ENCODE measurements around the gene C1S.

Gene C1S

DNA sequence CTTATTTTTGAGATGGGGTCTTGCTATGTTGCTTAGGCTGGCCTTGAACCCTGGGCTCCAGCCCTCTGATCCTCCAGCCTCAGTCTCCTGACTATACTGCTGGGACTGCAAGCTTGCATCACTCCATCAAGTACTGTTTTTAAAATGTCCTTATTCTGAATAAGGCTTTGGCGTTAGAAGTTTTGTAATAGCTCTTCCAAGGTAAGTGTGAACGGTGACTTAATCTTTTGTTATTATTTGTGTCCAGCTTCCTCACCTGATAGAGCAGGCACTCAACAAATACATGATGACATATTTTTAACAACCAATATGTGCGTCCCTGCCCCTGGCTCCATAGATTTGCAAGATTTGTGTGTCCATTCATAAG lies 47.1 kb downstream of the C1S start:
- peaks cover 20% of the 10 kb centered on the region for H3K79me1 ChIP-seq (replicated peaks; ENCODE audit: low read length, poor library complexity, severe bottlenecking)
- 88% methylated on average over 3 of the region's 3 CpGs for WGBS
- peak overlapping the region; percentile 79 for H3K4me2 ChIP-seq (ENCODE audit: low read length, poor library complexity, severe bottlenecking)
- peak overlapping the region; percentile 66 to 87 for H3K4me3 ChIP-seq (ENCODE audit: insufficient read depth in 1 of 2, low read depth in 1 of 2, low read length in 2 of 2)
- no peaks in the 10 kb centered on the region for H3K27me3 ChIP-seq (ENCODE audit: control insufficient read depth in 1 of 2, insufficient read depth in 1 of 2, low read length in 2 of 2)
- H2BK12ac ChIP-seq (ENCODE audit: low read length in 2 of 2), result peak overlapping the region in 1 of 2 experiments; percentile 70
- H3K27ac ChIP-seq (ENCODE audit: low read length, poor library complexity, severe bottlenecking), result peak overlapping the region; percentile 79
- peak overlapping the region; percentile 55 for H2BK15ac ChIP-seq (ENCODE audit: low read depth, poor library complexity, severe bottlenecking)
- no peak overlapping the region for H3K14ac ChIP-seq (ENCODE audit: low read length in 2 of 2)
- peak overlapping the region in 1 of 2 experiments; percentile 64 for H3K4ac ChIP-seq (ENCODE audit: low read depth in 1 of 2, low read length in 2 of 2)
- peaks cover 10% of the 10 kb centered on the region for H3K4me1 ChIP-seq (ENCODE audit: control insufficient read depth, insufficient read depth, low read depth, low read length)
- H2BK5ac ChIP-seq (ENCODE audit: low read depth, low read length, poor library complexity, severe bottlenecking), result no peak overlapping the region
- peak overlapping the region; percentile 55 to 92 for H3K18ac ChIP-seq (ENCODE audit: low read depth in 1 of 2, low read length in 2 of 2)
- peaks cover 6 to 37% of the 10 kb centered on the region in 2 experiments for H3K36me3 ChIP-seq (ENCODE audit: control insufficient read depth in 1 of 2, insufficient read depth in 2 of 2, low read depth in 1 of 2, low read length in 2 of 2)
- peak overlapping the region; percentile 91 for H4K91ac ChIP-seq (ENCODE audit: low read length)
- no peak overlapping the region for H2AFZ ChIP-seq (ENCODE audit: low read depth, low read length)
- H4K8ac ChIP-seq (ENCODE audit: low read length), result peak overlapping the region; percentile 74
- H2AK5ac ChIP-seq (ENCODE audit: low read length, severe bottlenecking), result peak overlapping the region; percentile 66
- peaks cover 3% of the 10 kb centered on the region for H3K9me3 ChIP-seq (ENCODE audit: control insufficient read depth, low read length)
- no peak for DNase-seq
- peak overlapping the region in 1 of 2 experiments; percentile 43 for H3K23ac ChIP-seq (ENCODE audit: low read length in 2 of 2)
- H3K9ac ChIP-seq (ENCODE audit: low read length), result peak overlapping the region; percentile 90
- peak overlapping the region; percentile 65 for H2BK120ac ChIP-seq (ENCODE audit: low read depth, low read length)

DNA sequence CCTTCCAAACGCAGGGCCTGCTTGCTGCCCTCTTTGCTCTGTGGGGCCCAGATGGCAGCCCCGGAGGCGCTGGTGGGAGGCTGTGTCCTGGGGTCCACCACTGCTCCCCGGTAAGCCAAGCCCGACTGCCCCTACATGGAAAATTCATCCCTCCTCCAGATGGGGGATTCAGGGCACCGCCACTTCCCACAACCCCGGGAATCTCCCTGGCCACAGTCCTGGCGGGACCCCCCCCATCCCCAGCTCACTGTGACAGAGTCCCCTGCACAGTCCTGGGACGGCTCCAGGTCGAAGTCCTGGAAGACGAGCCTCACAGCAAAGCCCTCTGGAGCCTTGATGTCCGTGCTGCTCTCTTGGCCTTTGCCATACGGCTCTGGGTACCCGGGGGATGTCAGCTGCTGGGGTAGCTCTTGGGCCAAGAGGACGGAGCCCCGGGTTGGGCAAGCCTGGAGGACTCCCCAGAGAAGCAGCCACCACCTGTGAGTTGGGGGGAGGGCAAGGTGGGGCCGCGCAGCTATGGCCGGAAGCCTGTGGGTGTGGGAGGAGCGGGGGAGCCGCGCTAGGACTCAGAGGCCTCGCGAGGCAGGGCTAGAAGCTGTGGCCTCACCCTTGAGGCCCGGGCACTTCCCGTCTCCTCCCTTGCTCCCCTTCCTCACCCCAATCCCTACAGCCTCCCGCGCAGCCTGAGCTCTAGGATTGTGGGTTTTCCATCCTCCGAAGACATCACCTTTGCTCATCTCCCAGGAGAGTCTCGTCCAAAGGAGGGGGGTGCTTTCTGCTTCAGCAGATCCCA lies 47.7 kb downstream of the C1S start:
- H4K91ac ChIP-seq (ENCODE audit: low read length), result peak overlapping the region; percentile 91
- DNase-seq, result peak; percentile 70
- H3K9me3 ChIP-seq (ENCODE audit: control insufficient read depth, low read length), result peaks cover 3% of the 10 kb centered on the region
- peak overlapping the region; percentile 64 to 76 for H3K4ac ChIP-seq (ENCODE audit: low read depth in 1 of 2, low read length in 2 of 2)
- H3K27me3 ChIP-seq (ENCODE audit: control insufficient read depth in 1 of 2, insufficient read depth in 1 of 2, low read length in 2 of 2), result no peaks in the 10 kb centered on the region
- H3K4me3 ChIP-seq (ENCODE audit: insufficient read depth in 1 of 2, low read depth in 1 of 2, low read length in 2 of 2), result peak overlapping the region; percentile 66 to 87
- H3K18ac ChIP-seq (ENCODE audit: low read depth in 1 of 2, low read length in 2 of 2), result peak overlapping the region; percentile 55 to 92
- H3K4me2 ChIP-seq (ENCODE audit: low read length, poor library complexity, severe bottlenecking), result peak overlapping the region; percentile 79
- peak overlapping the region; percentile 74 for H4K8ac ChIP-seq (ENCODE audit: low read length)
- H2BK5ac ChIP-seq (ENCODE audit: low read depth, low read length, poor library complexity, severe bottlenecking), result no peak overlapping the region
- H3K27ac ChIP-seq (ENCODE audit: low read length, poor library complexity, severe bottlenecking), result peak overlapping the region; percentile 79
- H3K14ac ChIP-seq (ENCODE audit: low read length in 2 of 2), result peak overlapping the region in 1 of 2 experiments; percentile 92
- peak overlapping the region; percentile 90 for H3K9ac ChIP-seq (ENCODE audit: low read length)
- peak overlapping the region in 1 of 2 experiments; percentile 89 for H3K23ac ChIP-seq (ENCODE audit: low read length in 2 of 2)
- WGBS, result 33% methylated on average over 24 of the region's 30 CpGs
- H3K4me1 ChIP-seq (ENCODE audit: control insufficient read depth, insufficient read depth, low read depth, low read length), result peaks cover 10% of the 10 kb centered on the region
- peaks cover 20% of the 10 kb centered on the region for H3K79me1 ChIP-seq (replicated peaks; ENCODE audit: low read length, poor library complexity, severe bottlenecking)
- peak overlapping the region; percentile 55 for H2AFZ ChIP-seq (ENCODE audit: low read depth, low read length)
- H3K36me3 ChIP-seq (ENCODE audit: control insufficient read depth in 1 of 2, insufficient read depth in 2 of 2, low read depth in 1 of 2, low read length in 2 of 2), result peaks cover 6 to 31% of the 10 kb centered on the region in 2 experiments
- peak overlapping the region; percentile 71 for H2AK5ac ChIP-seq (ENCODE audit: low read length, severe bottlenecking)
- H2BK15ac ChIP-seq (ENCODE audit: low read depth, poor library complexity, severe bottlenecking), result peak overlapping the region; percentile 55
- H2BK12ac ChIP-seq (ENCODE audit: low read length in 2 of 2), result peak overlapping the region in 1 of 2 experiments; percentile 70
- peak overlapping the region; percentile 65 for H2BK120ac ChIP-seq (ENCODE audit: low read depth, low read length)

DNA sequence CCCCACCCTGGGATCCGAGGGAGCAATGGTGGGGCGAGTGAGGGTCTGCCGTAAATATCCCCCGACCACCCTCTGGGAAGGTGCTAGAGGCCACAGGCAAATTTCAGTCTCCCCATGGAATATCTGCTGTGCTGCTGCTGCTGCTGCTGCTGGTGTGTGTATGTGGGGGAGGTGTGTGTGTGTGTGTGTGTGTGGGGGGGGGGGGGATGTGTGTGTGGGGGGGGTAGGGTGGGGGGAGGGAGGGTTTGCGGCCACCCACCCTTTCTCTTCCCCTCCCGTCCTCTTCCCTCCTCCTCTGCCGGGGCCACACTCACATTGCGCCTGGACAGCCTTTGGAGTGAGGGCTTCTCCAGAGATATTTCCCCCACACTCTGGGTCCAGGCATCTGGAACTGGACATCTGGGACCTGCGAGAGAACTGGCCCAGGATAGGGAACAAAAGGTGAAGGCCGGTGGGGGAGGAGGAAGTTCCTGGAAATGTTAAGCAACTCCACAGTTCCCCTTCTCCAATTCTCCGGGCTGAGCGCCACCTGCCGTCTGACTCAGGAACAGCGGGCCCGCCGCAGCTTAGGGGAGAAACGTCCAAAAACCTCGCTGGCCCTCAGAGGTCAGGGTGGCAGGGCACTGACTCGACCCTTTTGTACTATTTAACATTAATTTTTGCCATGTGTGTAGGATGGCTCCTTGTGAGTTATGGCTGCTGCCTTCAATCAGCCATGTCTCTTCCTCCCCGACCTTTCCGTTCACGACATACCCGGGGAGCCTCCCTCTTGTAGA lies 48.5 kb downstream of the C1S start, which contains the start of gene C1RL:
Gene C1RL (minus strand): TSS at position 419 of the 776 bp plus-strand sequence. CDS start 34 bp downstream, at position 385.
- 9% methylated on average over 16 of the region's 23 CpGs for WGBS

More for the DNA sequence above, 48.5 kb downstream of the C1S start, which contains the start of gene C1RL:
- H3K79me1 ChIP-seq (replicated peaks; ENCODE audit: low read length, poor library complexity, severe bottlenecking), result peaks cover 20% of the 10 kb centered on the region
- DNase-seq, result peak; percentile 90
- peak within 1 kb of the TSS; percentile 70 to 78 for H2BK12ac ChIP-seq (ENCODE audit: low read length in 2 of 2)
- H2BK5ac ChIP-seq (ENCODE audit: low read depth, low read length, poor library complexity, severe bottlenecking), result peak within 1 kb of the TSS; percentile 75
- H3K4me1 ChIP-seq (ENCODE audit: control insufficient read depth, insufficient read depth, low read depth, low read length), result peaks cover 10% of the 10 kb centered on the region
- peak within 1 kb of the TSS; percentile 55 for H2BK15ac ChIP-seq (ENCODE audit: low read depth, poor library complexity, severe bottlenecking)
- H3K9me3 ChIP-seq (ENCODE audit: control insufficient read depth, low read length), result peaks cover 3% of the 10 kb centered on the region
- H3K23ac ChIP-seq (ENCODE audit: low read length in 2 of 2), result peak within 1 kb of the TSS in 1 of 2 experiments; percentile 89
- peak within 1 kb of the TSS; percentile 84 for H2AFZ ChIP-seq (ENCODE audit: low read depth, low read length)
- no peaks in the 10 kb centered on the region for H3K27me3 ChIP-seq (ENCODE audit: control insufficient read depth in 1 of 2, insufficient read depth in 1 of 2, low read length in 2 of 2)
- peak within 1 kb of the TSS; percentile 65 for H2BK120ac ChIP-seq (ENCODE audit: low read depth, low read length)
- peak within 1 kb of the TSS; percentile 90 for H3K9ac ChIP-seq (ENCODE audit: low read length)
- H3K4me2 ChIP-seq (ENCODE audit: low read length, poor library complexity, severe bottlenecking), result peak within 1 kb of the TSS; percentile 79
- peak within 1 kb of the TSS; percentile 74 to 76 for H3K4ac ChIP-seq (ENCODE audit: low read depth in 1 of 2, low read length in 2 of 2)
- H2AK5ac ChIP-seq (ENCODE audit: low read length, severe bottlenecking), result peak within 1 kb of the TSS; percentile 71
- H3K36me3 ChIP-seq (ENCODE audit: control insufficient read depth in 1 of 2, insufficient read depth in 2 of 2, low read depth in 1 of 2, low read length in 2 of 2), result peaks cover 10 to 24% of the 10 kb centered on the region in 2 experiments
- peak within 1 kb of the TSS; percentile 66 to 87 for H3K4me3 ChIP-seq (ENCODE audit: insufficient read depth in 1 of 2, low read depth in 1 of 2, low read length in 2 of 2)
- peak within 1 kb of the TSS; percentile 91 for H4K91ac ChIP-seq (ENCODE audit: low read length)
- H3K14ac ChIP-seq (ENCODE audit: low read length in 2 of 2), result peak within 1 kb of the TSS in 1 of 2 experiments; percentile 92
- peak within 1 kb of the TSS; percentile 90 for H3K27ac ChIP-seq (ENCODE audit: low read length, poor library complexity, severe bottlenecking)
- H3K18ac ChIP-seq (ENCODE audit: low read depth in 1 of 2, low read length in 2 of 2), result peak within 1 kb of the TSS; percentile 63 to 92
- peak within 1 kb of the TSS; percentile 74 for H4K8ac ChIP-seq (ENCODE audit: low read length)
